HL-60/S4 treated with phorbol 12-myristate 13-acetate at 8.2 ng/mL for 4 days and 3 days (cell line): ENCODE results near the gene SKIC8.

Experiments
- in situ Hi-C: fragments of 300-500 bp; cut with MboI; formaldehyde crosslinking; loops from 2 replicates; pipeline ENCODE4 v1.15.0; 2022; ENCODE audit warnings: low sequenced_read_pairs

Gene SKIC8

DNA sequence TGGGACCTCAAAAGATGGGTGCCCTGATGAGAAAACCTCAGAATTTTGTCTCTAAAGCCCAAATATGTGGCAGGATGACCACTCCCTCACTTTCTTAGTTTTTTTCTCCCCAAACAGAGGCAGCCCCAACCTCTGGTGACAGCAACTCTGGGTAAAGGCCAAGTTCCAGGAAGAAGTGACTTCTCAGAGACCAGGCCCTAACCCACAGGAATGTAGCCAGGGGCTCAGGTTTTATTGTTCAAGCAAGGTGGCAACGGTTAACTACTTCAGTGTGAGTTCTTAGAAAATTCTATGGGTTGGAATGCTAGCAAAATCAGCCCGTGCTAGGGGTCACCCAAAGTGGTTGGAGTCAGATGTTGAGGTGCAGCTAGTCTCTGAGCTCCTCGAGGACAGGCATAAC is 40.2 kb downstream of the SKIC8 start:
- in situ Hi-C loops, result no loop called here

DNA sequence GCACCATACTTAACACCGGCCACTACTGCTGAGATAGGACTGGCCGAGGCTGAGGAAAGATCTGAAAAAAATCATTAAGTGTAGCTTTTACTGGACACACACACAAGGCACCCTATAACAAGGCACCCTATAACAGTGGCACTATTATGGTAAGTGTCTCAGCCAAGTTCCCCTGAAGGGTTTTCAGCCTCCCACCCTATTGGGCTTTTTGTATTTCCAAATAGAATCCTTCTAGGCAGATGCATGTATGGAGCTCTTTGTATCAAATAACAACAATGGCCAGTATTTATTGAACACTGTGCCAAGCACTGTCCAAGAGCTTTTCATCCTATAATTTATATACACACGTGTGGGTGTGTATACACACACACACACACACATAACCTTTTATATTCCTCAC is 41.7 kb downstream of the SKIC8 start:
- in situ Hi-C loops, result no loop called here

DNA sequence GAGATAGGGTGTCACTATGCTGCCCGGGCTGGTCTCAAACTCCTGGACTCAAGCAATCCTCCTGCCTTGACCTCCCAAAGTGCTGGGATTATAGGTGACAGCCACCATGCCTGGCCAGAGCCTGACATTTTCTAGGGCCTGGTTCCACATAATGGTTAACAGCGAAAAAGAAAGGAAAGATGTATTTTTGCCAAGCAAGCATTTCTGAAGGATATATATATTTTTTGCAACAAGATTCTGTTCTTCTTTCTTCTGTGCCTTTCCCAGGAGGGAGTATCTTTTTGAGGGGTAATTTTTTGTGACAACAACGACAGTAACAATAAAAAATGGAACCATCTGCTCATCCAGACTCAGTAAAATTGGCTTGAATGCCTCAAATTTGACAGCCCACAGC is 43.4 kb downstream of the SKIC8 start:
- in situ Hi-C loops, result no loop called here

DNA sequence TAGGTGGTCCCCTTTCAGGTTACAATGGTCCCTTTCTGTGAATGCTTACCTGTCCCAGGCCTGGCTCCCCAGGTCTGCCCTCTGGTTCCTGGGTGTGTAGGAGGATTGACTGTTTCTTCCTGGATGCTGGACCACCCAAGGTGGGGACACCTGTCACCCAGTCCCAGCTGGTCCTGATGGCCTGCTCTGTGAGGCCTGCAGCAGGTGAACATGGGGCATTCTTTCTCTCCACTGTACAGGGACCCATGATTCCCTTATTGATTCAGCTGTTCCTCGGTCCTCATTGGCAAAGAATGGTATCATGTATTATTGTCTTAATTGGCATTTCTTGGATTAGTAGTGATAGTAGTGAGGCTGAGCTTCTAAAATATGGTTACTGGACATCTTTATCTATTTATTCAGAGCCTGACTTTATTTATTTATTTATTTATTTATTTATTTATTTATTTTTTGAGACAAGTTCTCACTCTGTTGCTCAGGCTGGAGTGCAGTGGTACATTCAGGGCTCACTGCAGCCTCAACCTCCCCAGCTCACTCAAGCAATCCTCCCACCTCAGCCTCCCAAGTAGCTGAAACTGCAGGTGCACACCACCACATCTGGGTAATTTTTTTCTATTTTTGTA is 43.9 kb downstream of the SKIC8 start:
- in situ Hi-C loops, result no loop called here

DNA sequence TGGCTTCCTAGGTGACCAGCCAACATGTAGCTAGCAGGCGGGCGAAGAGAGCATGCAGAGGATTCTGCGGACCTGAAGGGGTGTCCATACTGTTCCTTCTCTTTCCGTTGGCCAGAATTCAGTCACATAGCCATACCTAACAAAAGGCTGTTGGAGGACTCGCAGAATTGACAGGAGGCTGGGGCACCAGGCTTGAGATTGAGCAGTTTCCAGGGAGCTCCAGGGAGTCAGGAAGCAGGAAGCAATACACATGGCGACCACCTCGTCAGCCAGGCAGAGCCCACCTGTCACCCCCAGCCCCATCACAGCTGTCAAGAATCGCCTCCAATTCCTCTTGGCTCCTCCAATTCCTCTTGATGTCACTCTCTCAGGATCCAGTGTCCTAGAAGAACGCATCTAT is 48.3 kb downstream of the SKIC8 start:
- in situ Hi-C loops, result no loop called here

DNA sequence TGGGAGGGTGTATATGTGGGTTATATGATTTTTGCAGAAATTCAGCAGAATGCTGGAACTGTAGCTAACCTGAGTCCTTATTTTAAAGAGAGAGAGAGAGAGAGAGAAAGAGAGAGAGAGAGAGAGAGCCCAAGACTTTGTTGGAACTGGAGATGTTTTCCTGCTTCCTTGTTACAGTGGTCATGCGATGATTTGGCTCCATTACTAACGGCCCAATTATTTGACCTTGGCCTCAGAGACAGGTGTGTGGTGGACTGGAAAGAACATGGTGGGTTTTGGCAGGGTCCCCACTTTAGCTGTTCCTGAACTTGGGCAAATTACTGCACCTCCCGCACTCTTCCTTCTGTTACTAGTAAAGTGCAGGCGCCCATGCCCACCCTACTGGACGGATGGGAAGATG is 50.3 kb downstream of the SKIC8 start:
- in situ Hi-C loops, result loop anchor here (25.0 kb wide), 2 partner anchors 137 to 287 kb away; no protein-coding TSS in a partner anchor

DNA sequence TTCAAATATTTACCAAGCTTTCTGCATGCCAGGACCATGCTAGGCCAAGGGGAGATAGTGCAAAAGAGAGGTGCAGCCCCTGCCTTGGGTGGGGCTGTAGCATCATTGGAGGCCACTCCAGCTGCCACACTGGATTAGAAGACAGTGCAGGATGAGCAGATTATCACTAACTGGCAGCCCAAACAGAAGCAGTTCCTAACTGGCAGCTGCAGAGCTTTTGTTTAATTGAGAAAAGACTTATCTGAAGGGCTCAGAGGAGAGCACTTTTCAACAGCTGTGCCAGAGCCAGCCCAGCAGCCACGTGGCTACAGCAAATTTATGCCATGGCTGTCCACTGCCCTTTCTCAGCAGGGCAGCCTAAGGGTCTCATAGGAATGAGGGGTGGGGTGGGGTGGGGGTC is 51.5 kb downstream of the SKIC8 start:
- in situ Hi-C loops, result loop anchor here (25.0 kb wide), 2 partner anchors 136 to 286 kb away; no protein-coding TSS in a partner anchor

DNA sequence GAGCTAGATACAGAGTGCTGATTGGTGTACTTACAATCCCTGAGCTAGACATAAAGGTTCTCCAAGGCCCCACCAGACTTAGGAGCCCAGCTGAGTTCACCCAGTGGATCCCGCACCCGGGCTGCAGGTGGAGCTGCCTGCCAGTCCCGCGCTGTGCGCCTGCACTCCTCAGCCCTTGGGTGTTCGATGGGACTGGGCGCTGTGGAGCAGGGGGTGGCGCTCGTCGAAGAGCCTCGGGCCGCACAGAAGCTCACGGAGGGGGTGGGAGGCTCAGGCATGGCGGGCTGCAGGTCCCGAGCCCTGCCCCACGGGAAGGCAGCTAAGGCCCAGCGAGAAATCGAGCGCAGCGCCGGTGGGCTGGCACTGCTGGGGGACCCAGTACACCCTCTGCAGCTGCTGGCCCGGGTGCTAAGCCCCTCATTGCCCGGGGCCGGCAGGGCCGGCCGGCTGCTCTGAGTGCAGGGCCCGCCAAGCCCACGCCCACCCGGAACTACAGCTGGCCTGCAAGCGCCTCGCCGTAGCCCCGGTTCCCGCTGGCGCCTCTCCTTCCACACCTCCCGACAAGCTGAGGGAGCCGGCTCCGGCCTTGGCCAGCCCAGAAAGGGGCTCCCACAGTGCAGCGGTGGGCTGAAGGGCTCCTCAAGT is 53.3 kb downstream of the SKIC8 start:
- in situ Hi-C loops, result loop anchor here (25.0 kb wide), 2 partner anchors 134 to 284 kb away; no protein-coding TSS in a partner anchor

DNA sequence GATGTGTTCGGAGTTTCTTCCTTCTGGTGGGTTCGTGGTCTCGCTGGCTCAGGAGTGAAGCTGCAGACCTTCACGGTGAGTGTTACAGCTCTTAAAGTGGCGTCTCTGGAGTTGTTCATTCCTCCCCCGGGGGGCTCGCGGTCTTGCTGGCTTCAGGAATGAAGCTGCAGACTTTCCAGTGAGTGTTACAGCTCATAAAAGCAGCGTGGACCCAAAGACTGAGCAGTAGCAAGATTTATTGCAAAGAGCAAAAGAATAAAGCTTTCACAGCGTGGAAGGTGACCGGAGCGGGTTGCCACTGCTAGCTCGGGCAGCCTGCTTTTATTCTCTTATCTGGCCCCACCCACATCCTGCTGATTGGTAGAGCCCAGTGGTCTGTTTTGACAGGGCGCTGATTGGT is 54.0 kb downstream of the SKIC8 start:
- in situ Hi-C loops, result loop anchor here (25.0 kb wide), 2 partner anchors 133 to 283 kb away; no protein-coding TSS in a partner anchor

DNA sequence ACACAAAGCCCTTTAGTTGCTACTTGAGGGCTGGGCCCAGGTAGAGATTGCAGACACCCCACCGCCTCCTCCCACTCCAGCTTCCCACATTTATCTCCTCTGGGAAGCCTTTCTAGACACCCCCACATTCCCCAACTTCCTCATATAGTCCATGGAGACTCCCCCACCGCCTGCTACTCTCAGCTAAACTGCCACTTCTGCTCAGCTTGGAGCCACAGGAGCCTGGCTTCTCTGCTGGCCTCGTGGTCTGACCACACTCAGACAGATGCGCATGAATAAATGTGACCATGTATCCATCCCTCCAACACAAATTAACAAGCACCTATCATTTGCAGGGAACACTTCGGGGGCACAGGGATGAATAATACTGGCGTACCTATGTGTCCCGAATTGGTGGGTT is 54.5 kb downstream of the SKIC8 start:
- in situ Hi-C loops, result loop anchor here (25.0 kb wide), 2 partner anchors 133 to 283 kb away; no protein-coding TSS in a partner anchor

DNA sequence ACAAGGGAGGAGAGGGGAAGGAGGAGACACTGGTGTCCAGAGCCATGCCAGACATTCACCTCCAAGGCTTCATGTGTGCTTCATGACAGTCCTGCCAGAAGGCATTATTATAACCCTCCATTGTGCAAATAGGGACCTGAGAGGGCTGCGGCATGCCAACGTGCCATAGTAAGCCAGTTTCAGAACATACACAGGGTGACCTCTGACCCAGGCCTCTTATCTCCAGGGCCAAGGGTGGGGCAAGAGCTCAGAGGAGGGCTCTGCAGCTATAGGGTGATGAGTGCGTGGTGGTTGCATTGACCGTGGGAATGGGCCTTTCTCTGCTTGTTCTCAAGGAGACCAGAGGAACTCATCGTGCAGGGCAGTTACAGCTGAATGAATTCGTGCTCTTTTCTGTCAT is 55.3 kb downstream of the SKIC8 start:
- in situ Hi-C loops, result loop anchor here (25.0 kb wide), 2 partner anchors 132 to 282 kb away; no protein-coding TSS in a partner anchor

DNA sequence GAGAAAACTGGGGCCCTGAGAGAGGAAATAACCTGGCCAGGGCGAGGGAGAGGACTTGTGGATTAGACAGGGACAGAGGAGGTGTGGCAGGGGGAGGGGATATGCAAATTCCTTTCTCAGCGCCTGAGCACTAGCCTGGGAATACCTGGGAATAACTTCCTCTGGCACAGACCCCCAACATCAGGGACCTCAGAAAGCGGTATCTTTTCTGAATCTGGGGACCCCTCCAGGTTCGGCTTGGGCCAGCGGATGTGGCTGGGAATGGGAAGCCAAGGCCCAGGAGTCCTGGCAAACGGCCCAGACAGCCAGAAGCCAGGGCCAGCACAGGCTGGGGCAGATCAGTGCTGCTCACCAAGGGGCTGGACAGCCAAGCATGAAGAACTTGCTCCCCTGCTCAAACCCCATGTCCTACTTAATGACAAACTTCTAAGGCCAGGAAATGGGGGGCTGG is 55.9 kb downstream of the SKIC8 start:
- in situ Hi-C loops, result loop anchor here (25.0 kb wide), 2 partner anchors 131 to 281 kb away; no protein-coding TSS in a partner anchor

DNA sequence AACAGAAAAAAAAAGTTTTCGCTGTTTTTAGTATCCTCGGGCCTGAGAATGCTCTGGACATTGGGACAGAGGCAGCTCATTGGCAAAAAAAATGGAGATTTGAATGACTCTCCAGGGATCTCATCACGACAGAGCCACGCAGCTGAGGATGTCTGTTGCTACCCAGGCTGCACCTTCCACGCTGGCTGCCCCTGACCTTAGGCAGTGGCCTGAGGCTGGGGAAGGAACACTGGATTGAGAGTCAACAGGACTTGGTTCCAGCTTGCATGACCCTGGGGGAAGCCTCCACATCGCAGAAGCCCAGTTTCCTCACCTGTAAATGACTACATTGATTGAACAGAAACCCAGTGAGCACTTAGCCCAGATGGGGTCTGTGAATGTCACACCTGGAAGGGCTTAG is 56.4 kb downstream of the SKIC8 start:
- in situ Hi-C loops, result loop anchor here (25.0 kb wide), 2 partner anchors 131 to 281 kb away; no protein-coding TSS in a partner anchor

DNA sequence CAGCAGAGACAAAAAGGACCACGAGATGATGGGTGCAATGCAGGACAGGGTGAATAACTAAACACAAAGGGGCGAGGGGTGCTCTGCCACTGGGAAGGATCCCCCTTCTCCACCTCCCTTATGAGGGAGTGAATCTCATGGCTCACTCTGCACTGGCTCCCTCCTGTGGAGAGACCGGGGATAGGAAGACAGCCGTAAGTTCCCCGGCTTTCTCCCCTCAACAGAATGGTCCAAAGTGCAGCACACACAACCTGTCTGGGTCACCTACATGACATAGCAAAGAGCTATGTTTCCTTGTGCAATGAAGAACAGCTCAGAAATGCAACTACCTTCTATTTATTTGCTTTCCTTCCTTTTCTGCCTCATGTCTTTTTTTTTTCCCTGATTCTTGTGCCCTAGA is 57.3 kb downstream of the SKIC8 start:
- in situ Hi-C loops, result loop anchor here (25.0 kb wide), 2 partner anchors 130 to 280 kb away; no protein-coding TSS in a partner anchor

DNA sequence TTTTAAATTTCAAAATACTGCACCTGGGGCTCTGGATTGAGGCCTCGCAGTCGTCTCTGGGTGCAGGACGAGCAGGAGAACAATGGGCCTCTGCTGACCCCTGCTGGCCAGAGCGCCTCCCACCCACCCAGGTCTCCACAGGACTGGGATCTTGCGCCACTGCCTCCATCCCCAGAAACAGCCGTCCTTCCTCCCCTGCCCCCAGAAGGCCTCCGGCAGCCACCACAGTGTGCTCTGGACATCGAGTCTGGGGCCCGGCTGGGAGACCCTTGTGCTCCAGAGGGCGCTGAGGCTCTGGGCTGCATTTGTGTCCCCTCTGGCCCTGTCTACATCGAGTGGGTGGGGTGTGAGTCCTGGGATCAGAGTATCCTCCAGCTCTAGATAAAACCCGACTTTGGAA is 58.4 kb downstream of the SKIC8 start:
- in situ Hi-C loops, result loop anchor here (25.0 kb wide), 2 partner anchors 129 to 279 kb away; no protein-coding TSS in a partner anchor

DNA sequence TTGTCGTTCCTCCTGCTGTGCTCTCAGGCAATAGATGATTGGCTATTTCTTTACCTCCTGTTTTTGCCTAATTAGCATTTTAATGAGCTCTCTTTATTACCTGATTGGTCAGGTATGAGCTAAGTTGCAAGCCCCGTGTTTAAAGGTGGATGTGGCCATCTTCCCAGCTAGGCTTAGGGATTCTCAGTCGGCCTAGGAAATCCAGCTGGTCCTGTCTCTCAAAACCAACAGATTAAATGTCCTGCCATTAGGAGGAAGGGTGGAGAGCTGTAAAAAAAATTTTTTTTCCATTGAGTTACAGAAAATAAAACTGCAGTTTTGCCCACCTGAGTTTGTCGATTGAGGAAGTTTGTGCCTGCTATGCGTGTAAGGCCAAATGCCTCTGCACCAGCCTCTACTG is 59.6 kb downstream of the SKIC8 start:
- in situ Hi-C loops, result loop anchor here (25.0 kb wide), 2 partner anchors 128 to 278 kb away; no protein-coding TSS in a partner anchor

DNA sequence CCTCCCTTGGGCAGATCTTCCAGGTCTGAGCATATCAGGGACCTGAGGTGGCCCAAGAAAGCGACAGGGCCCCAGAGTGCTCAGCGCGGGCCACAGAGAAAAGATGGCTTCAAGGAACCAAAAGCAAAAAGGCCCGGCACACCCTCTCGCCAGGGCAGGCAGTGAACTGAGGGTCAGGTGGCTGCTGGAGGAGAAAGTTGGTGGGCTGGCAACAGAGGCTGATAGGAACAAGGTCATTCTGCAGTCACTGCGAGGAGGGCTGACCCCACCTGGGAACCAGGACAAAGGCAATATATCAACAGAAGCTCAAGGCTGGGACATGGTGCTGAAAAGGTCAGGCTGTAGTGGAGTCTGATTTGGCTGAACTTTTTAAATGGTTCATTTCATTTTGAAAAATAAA is 62.3 kb downstream of the SKIC8 start:
- in situ Hi-C loops, result loop anchor here (25.0 kb wide), 2 partner anchors 125 to 275 kb away; no protein-coding TSS in a partner anchor

DNA sequence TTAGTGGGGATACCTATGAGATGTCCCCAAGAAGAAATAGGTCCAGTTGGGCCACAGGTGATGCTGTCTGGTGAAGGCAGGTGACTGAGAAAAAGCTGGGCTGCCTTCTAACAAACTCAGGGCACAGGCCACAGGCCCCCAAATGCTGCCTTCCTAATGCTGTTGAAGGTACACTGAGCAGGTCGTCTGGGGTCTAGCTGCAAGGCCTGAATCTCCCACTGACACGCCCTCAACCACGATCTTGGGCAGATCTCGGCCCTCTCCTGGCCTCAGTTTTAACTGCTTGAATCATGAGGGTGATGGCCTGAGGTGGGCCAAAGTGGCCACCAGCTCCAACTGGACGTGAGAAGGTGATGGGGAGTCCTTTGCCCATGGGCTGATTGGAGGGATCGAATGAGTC is 62.9 kb downstream of the SKIC8 start:
- in situ Hi-C loops, result loop anchor here (25.0 kb wide), 2 partner anchors 124 to 274 kb away; no protein-coding TSS in a partner anchor

DNA sequence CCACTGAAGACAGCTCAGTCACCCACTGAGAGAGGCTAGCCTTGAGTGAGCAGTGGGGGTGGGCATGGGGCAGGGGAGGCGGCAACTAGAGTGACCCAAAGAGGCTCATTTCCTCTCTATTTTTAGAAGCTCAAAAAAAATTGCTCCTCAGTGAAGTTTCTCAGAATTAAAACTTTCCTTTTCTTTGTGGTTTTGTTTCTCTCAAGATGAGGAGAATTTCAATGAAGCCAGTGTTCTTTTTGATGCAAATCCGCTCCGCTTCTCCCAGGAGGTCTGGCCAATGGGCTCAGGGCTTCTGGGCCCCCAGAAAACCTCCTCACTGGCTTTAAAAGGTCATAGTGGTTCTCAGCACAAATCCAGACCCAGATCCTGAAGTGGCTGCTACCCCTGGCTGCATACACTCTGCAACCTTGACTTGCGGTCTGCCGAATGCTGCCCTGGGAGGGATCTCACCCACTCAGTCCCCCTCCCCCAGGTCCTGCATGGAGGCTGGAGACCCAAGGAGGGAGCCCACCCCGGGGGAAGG is 64.8 kb downstream of the SKIC8 start, which contains the start of gene ACSBG1:
Gene ACSBG1, minus strand, starts transcription at position 51 of the 526 bp plus-strand sequence. CDS start 64 bp downstream, outside the sequence.
- in situ Hi-C loops, result loop anchor here (25.0 kb wide), 2 partner anchors 122 to 272 kb away; no protein-coding TSS in a partner anchor

DNA sequence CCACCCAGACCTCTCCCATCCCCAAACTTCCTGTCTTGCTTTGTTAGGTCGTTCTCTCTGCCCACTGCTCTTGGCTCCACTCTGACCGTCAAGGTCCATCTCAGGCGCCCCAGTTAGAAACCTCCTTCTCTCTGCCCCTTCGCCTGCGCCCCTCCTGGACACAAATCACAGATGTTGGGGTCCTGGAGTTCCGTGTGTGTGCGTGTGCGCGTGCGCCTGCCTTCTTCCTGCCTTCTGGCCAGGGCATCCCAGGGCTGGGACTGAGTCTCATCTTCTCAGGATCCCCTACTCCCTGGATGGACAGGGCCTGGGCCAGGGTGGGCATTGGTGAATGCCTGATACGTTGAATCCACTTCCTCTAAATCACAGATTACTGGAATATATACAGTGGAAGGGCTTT is 65.9 kb downstream of the SKIC8 start:
- in situ Hi-C loops, result loop anchor here (25.0 kb wide), 2 partner anchors 121 to 271 kb away; no protein-coding TSS in a partner anchor
